ENCODE results near the gene KLHL3.

KLHL3 gene

GRCh38 chr5:137572042-137572695, 163.7 kb downstream of the KLHL3 start:
- H3K4me3 ChIP-seq (ENCODE audit: low read length) = no peak overlapping the region
- no peak for DNase-seq (ENCODE audit: low read depth, low spot score)

- no peak for DNase-seq (ENCODE audit: low read depth, low spot score)
- no peak overlapping the region for H3K4me3 ChIP-seq (ENCODE audit: low read length)
Measured at GRCh38 chr5:137570070-137570469, 165.8 kb downstream of the KLHL3 start.

Measured in Jurkat, Clone E6-1 (cell line).